H1 (cell line): ENCODE results near the gene MORC3.

Experiments used
- CHD2 ChIP-seq: IDR thresholded peaks from 2 replicates; pipeline ENCODE4 v1.6.1; 2012; ENCODE audit warnings: low read length, improper control_type of control experiment
- CTCF ChIP-seq, 3 experiments: IDR thresholded peaks; 1 replicate in 2 of 3; 2 replicates in 1 of 3; pipeline versions ENCODE4 v1.5.1 to v1.6.1; 2011; ENCODE audit warnings: low read length in 3 of 3, mild to moderate bottlenecking in 3 of 3, inconsistent platforms in 2 of 3, low read depth in 1 of 3, moderate library complexity in 1 of 3; ENCODE audit not compliant: insufficient read depth in 1 of 3; ENCODE audit errors: control extremely low read depth in 1 of 3
- EZH2 ChIP-seq: fragments of 200-600 bp; sonication (generic); IDR thresholded peaks from 2 replicates; pipeline ENCODE4 v1.7.1; 2012; ENCODE audit warnings: low read depth, mild to moderate bottlenecking, moderate library complexity, low read length, inconsistent platforms; ENCODE audit not compliant: severe bottlenecking
- HDAC2 ChIP-seq, 2 experiments: fragments of 300-600 bp in 1 of 2; sonication (generic) in 1 of 2; IDR thresholded peaks; 2 replicates each; pipeline ENCODE4 v1.6.1; 2011 to 2012; ENCODE audit warnings: low read depth in 2 of 2, low read length in 2 of 2, mild to moderate bottlenecking in 2 of 2, moderate library complexity in 2 of 2, borderline replicate concordance in 1 of 2, inconsistent platforms in 1 of 2
- JUND ChIP-seq: IDR thresholded peaks from 2 replicates; pipeline ENCODE4 v1.6.1; 2011; ENCODE audit warnings: mild to moderate bottlenecking, improper control_type of control experiment, low read length
- MAX ChIP-seq: IDR thresholded peaks from 2 replicates; pipeline ENCODE4 v1.6.1; 2012; ENCODE audit warnings: inconsistent platforms
- POLR2A ChIP-seq, 2 experiments: IDR thresholded peaks; 1 replicate in 1 of 2; 2 replicates in 1 of 2; pipeline ENCODE4 v1.6.1; 2011; ENCODE audit warnings: low read depth in 2 of 2, low read length in 2 of 2, mild to moderate bottlenecking in 2 of 2; ENCODE audit errors: control extremely low read depth in 1 of 2
- POLR2AphosphoS5 ChIP-seq: IDR thresholded peaks from 2 replicates; pipeline ENCODE4 v1.6.1; 2011; ENCODE audit warnings: low read depth, low read length
- RAD21 ChIP-seq, 2 experiments: IDR thresholded peaks in 1 of 2; conservative IDR thresholded peaks in 1 of 2; 2 replicates each; pipeline ENCODE4 v1.6.1; 2011; ENCODE audit warnings: low read depth in 2 of 2, low read length in 2 of 2, improper control_type of control experiment in 1 of 2, inconsistent platforms in 1 of 2, mild to moderate bottlenecking in 1 of 2, moderate library complexity in 1 of 2
- TAF1 ChIP-seq: IDR thresholded peaks from 2 replicates; pipeline ENCODE4 v1.6.1; 2011; ENCODE audit warnings: mild to moderate bottlenecking, low read depth, low read length

GRCh38 chr21:36396325-36396724 lies 76.3 kb downstream of the MORC3 start:
- no peak for TF ChIP-seq CTCF (IDR thresholded peaks at IDR 0.05; ENCODE audit: control extremely low read depth in 1 of 3, insufficient read depth in 1 of 3, low read depth in 1 of 3, low read length in 3 of 3)
- TF ChIP-seq TAF1, result no peak
- TF ChIP-seq POLR2AphosphoS5, result no peak
- no peak for TF ChIP-seq CHD2
- no peak for TF ChIP-seq EZH2
- TF ChIP-seq RAD21 (IDR thresholded peaks at IDR 0.05 in 1 of 2, conservative IDR thresholded peaks at IDR 0.05 in 1 of 2; ENCODE audit: low read depth in 2 of 2, low read length in 2 of 2), result no peak
- TF ChIP-seq JUND, result no peak
- no peak for TF ChIP-seq HDAC2 (IDR thresholded peaks at IDR 0.05; ENCODE audit: borderline replicate concordance in 1 of 2, low read depth in 2 of 2, low read length in 2 of 2)
- no peak for TF ChIP-seq MAX
- no peak for TF ChIP-seq POLR2A (IDR thresholded peaks at IDR 0.05; ENCODE audit: control extremely low read depth in 1 of 2, low read depth in 2 of 2, low read length in 2 of 2)
